Measurements from ENCODE around the gene ASB2.

Gene ASB2

GRCh38 chr14:93926873-93927799, 49.2 kb downstream of the ASB2 start, which contains the start of gene FAM181A:
FAM181A (plus strand) TSS chr14:93927344; CDS start chr14:93928286, 942 bp downstream.
- no peak for DNase-seq

DNA sequence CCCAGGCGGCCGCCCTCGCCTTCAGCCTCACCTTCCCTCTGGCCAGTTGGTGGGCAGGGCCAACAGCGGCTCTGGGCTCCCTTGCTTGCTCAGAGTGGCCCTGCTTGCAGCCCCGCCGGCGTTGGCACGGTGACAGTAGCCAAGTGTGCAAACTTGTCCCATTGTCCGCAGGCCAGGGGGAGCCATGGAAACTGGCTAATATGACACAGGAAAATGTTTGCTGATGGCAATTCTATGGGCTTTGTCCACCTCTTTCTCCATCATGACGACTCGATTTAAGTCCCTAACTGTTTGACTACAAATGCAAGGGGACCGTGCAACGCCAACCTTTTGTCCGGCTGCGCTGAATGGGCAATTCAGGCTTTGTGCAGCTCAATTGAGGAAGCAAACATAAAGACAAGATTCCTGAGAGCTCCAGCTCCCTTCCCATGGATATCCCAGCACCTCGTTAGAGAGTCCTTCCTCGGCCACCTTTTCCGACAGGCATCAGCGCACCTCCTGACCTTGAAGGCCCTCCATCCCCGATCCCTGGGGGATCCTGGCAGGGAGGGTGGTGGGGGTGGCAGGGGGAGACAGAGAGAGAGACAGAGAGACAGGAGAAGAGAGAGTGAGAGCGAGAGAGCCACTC, 50.0 kb downstream of the ASB2 start:
- DNase-seq, result no peak

DNA sequence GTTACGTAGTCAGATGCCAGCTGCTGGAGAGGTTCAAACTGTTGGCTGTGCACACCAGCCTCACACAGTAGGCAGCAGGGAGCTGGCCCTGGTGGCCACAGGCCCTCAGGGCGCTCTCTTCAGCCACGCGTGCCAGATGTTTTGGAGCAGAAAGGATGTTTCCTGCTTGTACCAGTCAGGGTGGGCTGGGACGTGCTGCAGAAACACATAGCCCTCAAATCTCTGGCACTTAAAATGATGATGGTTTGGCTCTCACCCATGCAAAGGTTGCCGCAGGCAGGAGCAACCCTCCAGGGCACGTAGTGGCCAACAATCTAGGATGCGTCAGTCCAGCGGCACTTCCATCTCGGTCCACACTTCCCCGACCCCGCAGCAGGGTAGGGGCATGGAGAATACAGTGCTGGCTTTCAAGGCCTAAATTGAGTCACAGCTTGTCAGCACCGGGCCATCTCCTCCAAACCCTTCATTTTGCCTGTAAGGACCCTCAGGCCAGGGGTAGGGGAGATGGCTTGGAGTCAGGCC, 50.9 kb downstream of the ASB2 start:
- DNase-seq, result no peak

DNA sequence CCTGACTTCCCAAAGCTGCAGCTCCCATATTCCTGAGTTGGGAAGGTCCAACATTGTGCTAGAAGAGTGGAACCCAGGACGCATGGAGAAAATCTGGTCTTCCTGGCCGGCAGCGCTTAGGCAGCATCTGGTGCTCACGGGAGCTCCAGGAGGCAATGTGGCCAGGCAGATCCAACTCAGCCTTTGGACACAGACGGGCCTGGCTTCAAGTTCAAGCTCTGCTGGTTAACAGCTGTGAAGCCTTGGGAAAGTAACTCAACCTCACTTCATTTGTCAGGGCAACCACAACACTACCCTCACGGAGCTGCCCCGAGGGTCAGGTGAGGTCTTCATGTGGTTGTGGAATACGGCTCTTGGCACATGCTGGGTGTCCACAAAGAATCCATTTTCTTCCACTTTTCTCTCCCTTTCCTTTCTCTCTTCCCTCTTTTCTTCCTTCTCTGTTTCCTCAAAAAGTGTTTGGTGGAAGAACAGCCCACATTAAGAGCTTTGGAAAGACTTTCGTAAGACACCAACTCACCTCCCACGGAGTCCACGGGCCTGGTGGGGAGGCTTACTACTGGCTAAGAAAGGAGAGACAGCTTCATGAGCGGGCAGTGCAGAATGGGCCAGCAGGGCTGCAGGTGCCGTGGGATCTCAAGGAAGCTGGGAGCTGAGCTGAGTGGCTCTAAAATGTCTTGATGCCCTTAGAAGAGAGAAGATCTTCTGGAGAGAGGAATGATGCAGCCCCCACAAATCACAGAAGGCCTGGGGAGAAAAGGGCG, 51.6 kb downstream of the ASB2 start:
- no peak for DNase-seq

DNA sequence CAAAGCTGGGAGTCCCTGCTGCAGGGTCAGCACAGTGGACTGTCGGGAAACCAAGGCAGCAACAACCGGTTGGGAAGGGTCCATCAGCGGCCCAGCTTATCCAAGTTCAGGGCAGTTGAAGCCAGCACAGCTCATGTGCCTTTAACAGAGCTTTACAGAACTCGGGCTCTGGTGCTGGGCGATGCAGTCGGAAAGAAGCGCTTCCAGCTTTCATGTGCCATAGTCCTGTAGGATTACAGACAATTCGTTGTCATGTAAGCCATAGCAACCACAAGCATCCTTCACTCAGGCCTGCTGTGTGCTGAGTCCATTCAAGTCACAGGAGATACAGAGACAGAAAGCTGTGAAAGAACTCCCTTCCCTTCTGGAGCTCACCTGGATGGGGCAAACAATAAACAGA, 52.7 kb downstream of the ASB2 start:
- DNase-seq, result peak in 1 of 2 experiments; percentile 25

- DNase-seq, result no peak
Measured at GRCh38 chr14:93921001-93921806, 55.2 kb downstream of the ASB2 start.

DNA sequence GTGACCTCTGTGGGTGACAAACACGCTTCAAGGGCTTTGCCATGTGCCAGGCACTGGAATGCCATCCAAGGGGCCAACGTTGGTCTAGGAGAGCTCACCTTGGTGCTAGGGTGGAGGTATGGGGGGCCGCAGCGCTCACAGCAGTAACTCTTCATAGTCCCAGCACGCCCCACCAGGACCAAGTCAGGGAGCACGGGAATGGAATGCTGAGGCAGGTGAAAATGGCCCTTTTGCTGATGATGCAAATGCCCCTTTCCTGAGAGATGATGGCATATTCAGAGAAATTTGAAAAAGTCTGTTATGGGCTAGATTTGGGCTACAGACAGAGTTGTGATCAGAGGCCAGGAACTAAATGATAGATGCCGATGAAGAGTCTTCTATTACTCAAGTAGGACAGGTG, 59.2 kb downstream of the ASB2 start:
- no peak for DNase-seq

GRCh38 chr14:93916498-93916897, 59.9 kb downstream of the ASB2 start:
- no peak for DNase-seq

GRCh38 chr14:93915800-93916199, 60.6 kb downstream of the ASB2 start:
- DNase-seq, result no peak

- DNase-seq, result no peak
Measured at GRCh38 chr14:93915070-93915705, 61.2 kb downstream of the ASB2 start.

DNA sequence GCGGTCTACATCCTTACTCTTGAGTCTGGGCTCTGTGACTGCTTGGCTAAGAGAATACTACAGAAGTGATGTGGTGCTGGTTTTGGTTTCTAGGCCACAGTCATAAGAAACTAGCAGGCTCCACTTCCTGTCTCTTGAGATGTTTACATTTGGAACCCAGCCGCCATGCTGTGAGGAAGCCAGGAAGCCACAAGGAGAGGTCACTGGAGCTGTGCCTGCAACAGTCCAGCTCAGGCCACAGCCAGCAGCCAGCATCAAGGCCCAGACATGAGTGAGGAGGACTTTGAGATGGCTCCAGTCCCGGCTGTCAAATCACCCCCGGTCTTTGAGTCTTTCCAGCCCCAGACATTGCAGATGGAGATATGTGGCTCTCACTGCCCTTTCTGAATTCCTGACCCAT, 62.1 kb downstream of the ASB2 start:
- no peak for DNase-seq

DNA sequence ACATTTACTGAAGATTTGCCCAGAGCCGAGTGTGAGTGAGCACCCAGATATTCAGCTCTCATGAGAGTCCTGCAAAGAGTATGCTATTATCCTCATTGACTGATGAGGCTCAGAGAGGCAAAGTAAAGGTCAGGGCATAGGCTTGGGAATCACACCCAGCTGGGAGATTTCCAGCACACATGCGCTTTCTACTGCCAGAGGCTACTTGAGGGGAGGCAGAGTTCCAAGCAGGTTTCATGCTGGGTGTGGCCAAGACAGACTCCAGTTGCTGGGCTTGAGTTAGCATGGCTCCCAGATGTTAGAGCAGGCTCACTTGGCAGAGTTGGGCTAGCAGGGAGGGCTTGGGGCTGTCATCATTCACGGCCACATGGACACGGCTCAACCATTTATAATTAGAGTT, 63.6 kb downstream of the ASB2 start:
- no peak for DNase-seq

- no peak for DNase-seq
Measured at GRCh38 chr14:93911975-93912615, 64.3 kb downstream of the ASB2 start.

DNA sequence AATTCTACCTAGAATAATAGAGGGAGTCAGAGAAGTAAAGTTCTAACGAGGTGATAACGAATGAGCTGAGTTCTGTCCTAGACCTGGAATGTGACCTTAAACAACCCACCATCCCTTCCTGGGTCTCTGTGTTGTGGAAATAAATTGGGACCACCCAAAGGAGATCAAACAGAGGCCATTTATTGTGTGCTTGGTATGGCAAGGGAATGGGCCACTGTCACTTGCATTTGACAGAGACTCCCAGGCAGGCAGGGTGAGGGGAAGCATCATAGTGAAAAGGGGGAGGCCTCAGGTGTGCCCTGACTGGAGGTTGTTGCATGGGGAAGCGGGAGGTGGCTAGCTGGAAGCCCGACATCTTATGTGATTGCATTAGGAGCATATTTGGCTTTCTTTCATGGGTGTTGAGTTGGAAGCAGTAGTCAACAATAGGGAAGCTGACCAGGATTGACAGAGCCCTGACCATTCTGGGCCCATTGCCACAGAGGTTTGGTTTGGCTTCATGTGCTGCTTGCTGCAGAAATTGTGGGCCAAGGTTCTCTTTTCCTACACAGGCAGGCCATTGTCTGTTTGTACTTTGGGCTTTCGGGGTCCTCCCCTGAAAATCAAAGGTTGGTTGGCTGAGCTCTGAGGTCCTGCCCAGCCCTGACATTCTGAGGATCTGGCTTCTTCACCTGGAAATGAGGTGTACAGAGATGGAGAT, 66.8 kb downstream of the ASB2 start:
- DNase-seq, result no peak

GRCh38 chr14:93906341-93907329, 69.7 kb downstream of the ASB2 start:
- peak; percentile 86 to 89 for DNase-seq

- peak; percentile 22 to 50 for DNase-seq
Measured at GRCh38 chr14:93905623-93906022, 70.7 kb downstream of the ASB2 start.

- DNase-seq, result peak; percentile 42 to 71
Measured at GRCh38 chr14:93903342-93904184, 72.8 kb downstream of the ASB2 start.

DNA sequence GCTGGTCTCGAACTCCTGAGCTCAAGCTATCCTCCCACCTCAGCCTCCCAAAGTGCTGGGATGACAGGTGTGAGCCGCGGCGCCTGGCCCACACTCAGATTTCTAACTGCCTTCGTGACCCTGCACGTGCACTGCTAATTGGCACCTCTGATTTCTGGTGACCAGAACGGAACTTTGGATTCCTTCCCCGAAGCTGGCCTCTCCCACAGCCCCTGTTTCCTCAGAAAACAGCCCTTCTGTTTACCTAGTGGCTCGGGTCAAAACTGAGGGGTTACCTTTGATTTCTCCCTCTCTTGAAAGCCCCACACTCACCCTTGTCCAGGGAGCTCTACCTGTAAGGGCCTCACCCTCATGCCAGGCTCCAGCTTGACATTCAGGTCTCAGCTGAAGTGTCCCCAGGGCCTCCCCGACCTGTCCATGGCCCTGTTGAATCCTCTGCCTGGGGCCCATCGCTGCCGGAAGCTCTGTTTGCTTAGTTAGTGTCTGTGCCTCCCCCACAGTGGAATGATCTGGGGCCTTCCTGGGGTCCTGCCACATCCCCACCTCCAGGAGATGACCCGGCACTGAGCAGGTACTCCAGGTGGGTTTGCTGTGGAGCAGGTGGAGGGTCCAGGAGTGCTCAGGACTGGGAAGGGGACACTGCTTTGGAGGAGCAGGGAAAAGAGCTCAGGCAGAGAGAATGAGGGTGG, 73.6 kb downstream of the ASB2 start:
- no peak for DNase-seq
